Sigmoid colon (tissue), 7 donors: ENCODE data around the gene GBX1. TPM values are rescaled to one million over a fixed set of nuclear protein-coding genes. Genes with fewer than 3 reads are reported as not detected.

ENCODE experiments used
- DNase-seq: peaks from one replicate; pipeline ENCODE4 v3.0.0-alpha.2; 2019
- H3K27ac ChIP-seq, 4 donors: fragments of 200-600 bp; sonication (generic); one replicate each; pipeline ENCODE4 v1.5.1; 2016 to 2019; ENCODE audit warnings: mild to moderate bottlenecking in 1 of 4
- H3K27me3 ChIP-seq, 3 donors: fragments of 200-600 bp; sonication (generic); one replicate each; pipeline ENCODE4 v1.5.1; 2019; ENCODE audit warnings: mild to moderate bottlenecking in 1 of 3
- H3K36me3 ChIP-seq, 4 donors: fragments of 200-600 bp; sonication (generic); one replicate each; pipeline ENCODE4 v1.5.1; 2016 to 2019
- H3K4me1 ChIP-seq, 4 donors: fragments of 200-600 bp; sonication (generic); one replicate each; pipeline ENCODE4 v1.5.1; 2017 to 2019
- H3K4me3 ChIP-seq, 4 donors: fragments of 200-600 bp; sonication (generic); one replicate each; pipeline ENCODE4 v1.5.1; 2017 to 2019; ENCODE audit warnings: mild to moderate bottlenecking in 2 of 4, moderate library complexity in 1 of 4
- H3K9me3 ChIP-seq, 4 donors: fragments of 200-600 bp in 3 of 4; sonication (generic) in 3 of 4; one replicate each; pipeline versions ENCODE4 v1.5.1 to v1.6.1; 2013 to 2019
- CTCF ChIP-seq, 4 experiments: fragments of 450-650 bp in 3 of 4; fragments of 200-600 bp in 1 of 4; IDR thresholded peaks; one replicate each; pipeline ENCODE4 v1.5.1; 2016 to 2019; ENCODE audit warnings: antibody characterized with exemption in 4 of 4, mild to moderate bottlenecking in 3 of 4, moderate library complexity in 2 of 4
- EP300 ChIP-seq, 4 donors: sonication (generic); formaldehyde crosslinking; IDR thresholded peaks; one replicate each; pipeline ENCODE4 v1.6.1; 2017; ENCODE audit warnings: antibody characterized with exemption in 4 of 4
- POLR2A ChIP-seq, 2 donors: fragments of 450-650 bp; IDR thresholded peaks; one replicate each; pipeline ENCODE4 v1.6.1; 2016; ENCODE audit warnings: antibody characterized with exemption in 2 of 2, mild to moderate bottlenecking in 2 of 2, moderate library complexity in 2 of 2
- POLR2AphosphoS5 ChIP-seq, 4 donors: sonication (generic); formaldehyde crosslinking; IDR thresholded peaks; one replicate each; pipeline ENCODE4 v1.6.1; 2017; ENCODE audit warnings: antibody characterized with exemption in 4 of 4
- WGBS, 2 donors: extraction: QIAGEN DNeasy Blood & Tissue Kit; methylation state at CpG; one replicate each; pipeline ENCODE4 v1.1.7; 2013; 5-methylcytosine and 5-hydroxymethylcytosine counted together
- intact Hi-C: fragments of 100-400 bp; cut with DNase I; formaldehyde crosslinking; loops from one replicate; pipeline ENCODE4 v1.15.1; 2023
- polyA plus RNA-seq, 3 donors: library from polyadenylated mRNA; stranded (reverse); fragments of 200-250 nt; gene quantifications; one replicate each; pipeline ENCODE4 v1.2.3, GENCODE V29; 2013
- total RNA-seq, 4 donors: library from RNA; depleted of rRNA; stranded (reverse); fragments of >200 nt; gene quantifications; one replicate each; pipeline ENCODE4 v1.1.0, GENCODE V29; 2016
- donor health status: healthy with polysubstance abuse.
- donor health status: Bipolar disorder and iron deficiency.
- donor health status: healthy.

GBX1 gene
- total and polyA plus RNA-seq, 7 donors = not detected

GRCh38 chr7:151201751-151202150, 34.3 kb upstream of the GBX1 start:
- DNase-seq = no peak
- WGBS, 2 donors = 81 to 90% methylated on average over 4 of the region's 4 CpGs
- no peaks in the 10 kb centered on the region for H3K9me3 ChIP-seq
- intact Hi-C loops = no loop called here
- H3K27ac ChIP-seq = no peak overlapping the region
- H3K27me3 ChIP-seq = peaks cover 0 to 30% (median 0%) of the 10 kb centered on the region in 3 donors
- TF ChIP-seq POLR2AphosphoS5 (IDR thresholded peaks at IDR 0.05) (no peak), EP300 (IDR thresholded peaks at IDR 0.05) (no peak), POLR2A (IDR thresholded peaks at IDR 0.05) (no peak)
- H3K4me1 ChIP-seq = peaks cover 0 to 11% (median 9%) of the 10 kb centered on the region in 4 donors
- no peaks in the 10 kb centered on the region for H3K36me3 ChIP-seq
- no peak overlapping the region for H3K4me3 ChIP-seq

- intact Hi-C loops = no loop called here
- Histone ChIP-seq H3K9me3 (no peaks in the 10 kb centered on the region), H3K4me3 (no peak overlapping the region), H3K4me1 (peaks cover 0 to 11% (median 9%) of the 10 kb centered on the region in 4 donors), H3K27me3 (peaks cover 0 to 30% (median 0%) of the 10 kb centered on the region in 3 donors), H3K27ac (no peak overlapping the region), H3K36me3 (no peaks in the 10 kb centered on the region)
- TF ChIP-seq CTCF (IDR thresholded peaks at IDR 0.05) = no peak
- TF ChIP-seq POLR2A (IDR thresholded peaks at IDR 0.05) = no peak
- no peak for TF ChIP-seq POLR2AphosphoS5 (IDR thresholded peaks at IDR 0.05)
- no peak for TF ChIP-seq EP300 (IDR thresholded peaks at IDR 0.05)
- DNase-seq = no peak
- 79 to 87% methylated on average over 3 of the region's 3 CpGs for WGBS, 2 donors
These were observed 33.9 kb upstream of the GBX1 start for GRCh38 chr7:151201344-151201743.

- no peaks in the 10 kb centered on the region for H3K9me3 ChIP-seq
- no peak for DNase-seq
- H3K36me3 ChIP-seq = no peaks in the 10 kb centered on the region
- peaks cover 0 to 23% (median 7%) of the 10 kb centered on the region in 3 donors for H3K27me3 ChIP-seq
- H3K4me3 ChIP-seq = no peak overlapping the region
- no peak overlapping the region for H3K27ac ChIP-seq
- intact Hi-C loops = no loop called here
- no peak for TF ChIP-seq EP300 (IDR thresholded peaks at IDR 0.05)
- TF ChIP-seq POLR2A (IDR thresholded peaks at IDR 0.05) = no peak
- TF ChIP-seq POLR2AphosphoS5 (IDR thresholded peaks at IDR 0.05) = no peak
- TF ChIP-seq CTCF (IDR thresholded peaks at IDR 0.05) = no peak
- WGBS, 2 donors = 65 to 66% methylated on average over 30 of the region's 30 CpGs
- H3K4me1 ChIP-seq = peaks cover 0 to 11% (median 9%) of the 10 kb centered on the region in 4 donors
These were observed 31.7 kb upstream of the GBX1 start for GRCh38 chr7:151198945-151199848.

GRCh38 chr7:151197932-151198331, 30.4 kb upstream of the GBX1 start:
- Histone ChIP-seq H3K4me1 (peaks cover 0 to 11% (median 9%) of the 10 kb centered on the region in 4 donors), H3K27me3 (peaks cover 0 to 11% (median 7%) of the 10 kb centered on the region in 3 donors), H3K36me3 (no peaks in the 10 kb centered on the region), H3K27ac (no peak overlapping the region), H3K9me3 (no peaks in the 10 kb centered on the region), H3K4me3 (no peak overlapping the region)
- no peak for DNase-seq
- TF ChIP-seq CTCF (IDR thresholded peaks at IDR 0.05) (no peak), EP300 (IDR thresholded peaks at IDR 0.05) (no peak), POLR2AphosphoS5 (IDR thresholded peaks at IDR 0.05) (no peak), POLR2A (IDR thresholded peaks at IDR 0.05) (no peak)
- intact Hi-C loops = no loop called here

GRCh38 chr7:151195616-151196450, 28.3 kb upstream of the GBX1 start:
- Histone ChIP-seq H3K4me3 (no peak overlapping the region), H3K27me3 (peaks cover 0 to 10% (median 7%) of the 10 kb centered on the region in 3 donors), H3K27ac (no peak overlapping the region), H3K36me3 (no peaks in the 10 kb centered on the region), H3K9me3 (no peaks in the 10 kb centered on the region), H3K4me1 (peaks cover 0 to 11% (median 9%) of the 10 kb centered on the region in 4 donors)
- 42 to 54% methylated on average over 19 of the region's 19 CpGs for WGBS, 2 donors
- intact Hi-C loops = no loop called here
- no peak for TF ChIP-seq POLR2A (IDR thresholded peaks at IDR 0.05)
- no peak for DNase-seq
